Liver (tissue), 9 donors: ENCODE measurements around the gene IGF2BP2. TPM values are rescaled to one million over a fixed set of nuclear protein-coding genes. Genes with fewer than 3 reads are reported as not detected.

ENCODE experiments used
- DNase-seq: peaks from one replicate; pipeline ENCODE4 v3.0.0-alpha.2; 2017; ENCODE audit warnings: low spot score
- H3K27ac ChIP-seq, 2 donors: one replicate each; pipeline ENCODE4 v1.7.0; 2013; ENCODE audit warnings: inconsistent platforms in 2 of 2, low read length in 2 of 2, control low read depth in 1 of 2, low read depth in 1 of 2, mild to moderate bottlenecking in 1 of 2
- H3K27me3 ChIP-seq, 4 donors: one replicate each; pipeline versions ENCODE4 v1.6.1 to v1.7.0; 2013; ENCODE audit warnings: low read length in 3 of 4, inconsistent platforms in 1 of 4, mild to moderate bottlenecking in 1 of 4, moderate library complexity in 1 of 4; ENCODE audit not compliant: control insufficient read depth in 4 of 4, insufficient read depth in 4 of 4
- H3K36me3 ChIP-seq, 4 donors: one replicate each; pipeline versions ENCODE4 v1.6.1 to v1.7.0; 2013; ENCODE audit warnings: low read length in 3 of 4, mild to moderate bottlenecking in 3 of 4, low read depth in 1 of 4, moderate library complexity in 1 of 4; ENCODE audit not compliant: control insufficient read depth in 4 of 4, insufficient read depth in 3 of 4
- H3K4me1 ChIP-seq, 4 donors: one replicate each; pipeline versions ENCODE4 v1.6.1 to v1.7.0; 2013; ENCODE audit warnings: low read length in 3 of 4, mild to moderate bottlenecking in 3 of 4, moderate library complexity in 1 of 4; ENCODE audit not compliant: control insufficient read depth in 4 of 4, insufficient read depth in 4 of 4
- H3K4me3 ChIP-seq, 3 donors: one replicate each; pipeline versions ENCODE4 v1.6.1 to v1.7.0; 2013; ENCODE audit warnings: low read length in 3 of 3, control low read depth in 1 of 3, low read depth in 1 of 3, mild to moderate bottlenecking in 1 of 3
- H3K9ac ChIP-seq, 2 donors: one replicate each; pipeline ENCODE4 v1.7.0; 2013; ENCODE audit warnings: low read length in 2 of 2, mild to moderate bottlenecking in 2 of 2, moderate library complexity in 2 of 2, control low read depth in 1 of 2, low read depth in 1 of 2
- H3K9me3 ChIP-seq, 4 donors: one replicate each; pipeline versions ENCODE4 v1.6.1 to v1.7.0; 2013; ENCODE audit warnings: low read length in 3 of 4; ENCODE audit not compliant: control insufficient read depth in 4 of 4
- EGR1 ChIP-seq, 2 donors: IDR thresholded peaks; 2 replicates each; pipeline ENCODE4 v1.6.1; 2016 to 2018; ENCODE audit warnings: antibody characterized with exemption in 2 of 2, low read depth in 2 of 2
- FOXA1 ChIP-seq: IDR thresholded peaks from 2 replicates; pipeline ENCODE4 v1.6.1; 2016; ENCODE audit warnings: antibody characterized with exemption
- FOXA2 ChIP-seq: IDR thresholded peaks from 2 replicates; pipeline ENCODE4 v1.6.1; 2016; ENCODE audit warnings: antibody characterized with exemption
- GABPA ChIP-seq, 2 donors: IDR thresholded peaks in 1 of 2; conservative IDR thresholded peaks in 1 of 2; 2 replicates each; pipeline ENCODE4 v1.6.1; 2016; ENCODE audit warnings: antibody characterized with exemption in 2 of 2, mild to moderate bottlenecking in 1 of 2, moderate library complexity in 1 of 2
- HNF4A ChIP-seq, 2 donors: conservative IDR thresholded peaks; 2 replicates each; pipeline ENCODE4 v1.6.1; 2016; ENCODE audit warnings: antibody characterized with exemption in 2 of 2, mild to moderate bottlenecking in 2 of 2
- JUND ChIP-seq, 2 donors: IDR thresholded peaks; 2 replicates each; pipeline ENCODE4 v1.6.1; 2016; ENCODE audit warnings: antibody characterized with exemption in 2 of 2
- NR2F2 ChIP-seq: IDR thresholded peaks from 2 replicates; pipeline ENCODE4 v1.6.1; 2016; ENCODE audit warnings: antibody characterized with exemption
- RAD21 ChIP-seq, 2 donors: IDR thresholded peaks; 2 replicates each; pipeline ENCODE4 v1.6.1; 2016; ENCODE audit warnings: antibody characterized with exemption in 2 of 2, mild to moderate bottlenecking in 2 of 2
- RXRA ChIP-seq, 2 donors: IDR thresholded peaks; 2 replicates each; pipeline ENCODE4 v1.6.1; 2017 to 2018; ENCODE audit warnings: antibody characterized with exemption in 2 of 2, mild to moderate bottlenecking in 1 of 2
- SP1 ChIP-seq: IDR thresholded peaks from 2 replicates; pipeline ENCODE4 v1.6.1; 2018; ENCODE audit warnings: antibody characterized with exemption, mild to moderate bottlenecking
- TAF1 ChIP-seq: conservative IDR thresholded peaks from 2 replicates; pipeline ENCODE4 v1.6.1; 2016; ENCODE audit warnings: antibody characterized with exemption, mild to moderate bottlenecking
- WGBS: extraction: QIAGEN DNeasy Blood & Tissue Kit; methylation state at CpG from one replicate; pipeline ENCODE4 v1.1.7; 2013; 5-methylcytosine and 5-hydroxymethylcytosine counted together
- polyA plus RNA-seq, 2 donors: library from polyadenylated mRNA; stranded (reverse) in 1 of 2; unstranded in 1 of 2; fragments of 200-250 nt in 1 of 2; fragments of >200 nt in 1 of 2; fragmentation: Nextera tagmentation in 1 of 2; extraction: Ambion mirVana in 1 of 2; gene quantifications; one replicate each; pipeline versions ENCODE4 v1.2.1 to v1.2.3, GENCODE V29; 2013 to 2015
- total RNA-seq, 2 donors: library from RNA; depleted of rRNA; stranded (reverse); fragments of >200 nt; gene quantifications; one replicate each; pipeline ENCODE4 v1.2.3, GENCODE V29; 2014
- TF ChIP-seq, protein P1 (sequence below): IDR thresholded peaks from 2 replicates; pipeline ENCODE4 v1.6.1; 2016; ENCODE audit warnings: antibody characterized with exemption, mild to moderate bottlenecking
- TF ChIP-seq, protein P2 (sequence below): IDR thresholded peaks from 2 replicates; pipeline ENCODE4 v1.6.1; 2016; ENCODE audit warnings: antibody characterized with exemption
- TF ChIP-seq, protein P3 (sequence below): IDR thresholded peaks from 2 replicates; pipeline ENCODE4 v1.6.1; 2016; ENCODE audit warnings: antibody characterized with exemption
- TF ChIP-seq, protein P4 (sequence below): IDR thresholded peaks from 2 replicates; pipeline ENCODE4 v1.6.1; 2016; ENCODE audit warnings: antibody characterized with exemption
- donor health status: healthy.
- donor health status: healthy.
- donor health status: healthy.
- donor health status: healthy.
- donor health status: healthy.

The IGF2BP2 gene
- total and polyA plus RNA-seq, 4 donors: 0.67 to 35.0 (median 1.7) TPM

DNA sequence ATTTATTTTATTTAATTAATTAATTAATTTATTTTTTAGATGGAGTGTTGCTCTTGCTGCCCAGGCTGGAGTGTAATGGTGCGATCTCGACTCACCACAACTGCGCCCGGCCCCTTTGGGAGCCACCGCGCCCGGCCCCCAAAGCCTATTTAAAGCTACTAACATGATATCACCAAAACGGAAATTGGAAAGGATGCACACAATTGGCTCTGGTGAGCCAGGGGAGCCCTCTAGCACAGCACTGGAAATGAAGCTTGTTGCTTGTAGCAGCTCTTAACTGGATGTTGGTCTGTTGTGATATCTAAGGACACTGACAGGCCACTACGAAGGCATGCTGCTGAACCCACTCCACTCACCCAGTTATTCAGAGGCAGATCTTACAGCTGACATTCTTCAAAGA lies 104.5 kb downstream of the IGF2BP2 start:
- no peaks in the 10 kb centered on the region for H3K36me3 ChIP-seq
- WGBS: 85% methylated on average over 9 of the region's 9 CpGs
- H3K4me1 ChIP-seq: no peaks in the 10 kb centered on the region
- no peak for DNase-seq
- H3K27me3 ChIP-seq: no peaks in the 10 kb centered on the region
- H3K4me3 ChIP-seq: no peak overlapping the region
- no peak overlapping the region for H3K9ac ChIP-seq
- H3K9me3 ChIP-seq: peaks cover 0 to 2% (median under 1%) of the 10 kb centered on the region in 4 donors
- TF ChIP-seq, protein P1, sequence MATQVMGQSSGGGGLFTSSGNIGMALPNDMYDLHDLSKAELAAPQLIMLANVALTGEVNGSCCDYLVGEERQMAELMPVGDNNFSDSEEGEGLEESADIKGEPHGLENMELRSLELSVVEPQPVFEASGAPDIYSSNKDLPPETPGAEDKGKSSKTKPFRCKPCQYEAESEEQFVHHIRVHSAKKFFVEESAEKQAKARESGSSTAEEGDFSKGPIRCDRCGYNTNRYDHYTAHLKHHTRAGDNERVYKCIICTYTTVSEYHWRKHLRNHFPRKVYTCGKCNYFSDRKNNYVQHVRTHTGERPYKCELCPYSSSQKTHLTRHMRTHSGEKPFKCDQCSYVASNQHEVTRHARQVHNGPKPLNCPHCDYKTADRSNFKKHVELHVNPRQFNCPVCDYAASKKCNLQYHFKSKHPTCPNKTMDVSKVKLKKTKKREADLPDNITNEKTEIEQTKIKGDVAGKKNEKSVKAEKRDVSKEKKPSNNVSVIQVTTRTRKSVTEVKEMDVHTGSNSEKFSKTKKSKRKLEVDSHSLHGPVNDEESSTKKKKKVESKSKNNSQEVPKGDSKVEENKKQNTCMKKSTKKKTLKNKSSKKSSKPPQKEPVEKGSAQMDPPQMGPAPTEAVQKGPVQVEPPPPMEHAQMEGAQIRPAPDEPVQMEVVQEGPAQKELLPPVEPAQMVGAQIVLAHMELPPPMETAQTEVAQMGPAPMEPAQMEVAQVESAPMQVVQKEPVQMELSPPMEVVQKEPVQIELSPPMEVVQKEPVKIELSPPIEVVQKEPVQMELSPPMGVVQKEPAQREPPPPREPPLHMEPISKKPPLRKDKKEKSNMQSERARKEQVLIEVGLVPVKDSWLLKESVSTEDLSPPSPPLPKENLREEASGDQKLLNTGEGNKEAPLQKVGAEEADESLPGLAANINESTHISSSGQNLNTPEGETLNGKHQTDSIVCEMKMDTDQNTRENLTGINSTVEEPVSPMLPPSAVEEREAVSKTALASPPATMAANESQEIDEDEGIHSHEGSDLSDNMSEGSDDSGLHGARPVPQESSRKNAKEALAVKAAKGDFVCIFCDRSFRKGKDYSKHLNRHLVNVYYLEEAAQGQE: no peak
- TF ChIP-seq GABPA (IDR thresholded peaks at IDR 0.05 in 1 of 2, conservative IDR thresholded peaks at IDR 0.05 in 1 of 2) (no peak), NR2F2 (no peak), EGR1 (IDR thresholded peaks at IDR 0.05; ENCODE audit: low read depth in 2 of 2) (no peak), TAF1 (no peak), FOXA1 (no peak), JUND (IDR thresholded peaks at IDR 0.05) (no peak)
- TF ChIP-seq, protein P2, sequence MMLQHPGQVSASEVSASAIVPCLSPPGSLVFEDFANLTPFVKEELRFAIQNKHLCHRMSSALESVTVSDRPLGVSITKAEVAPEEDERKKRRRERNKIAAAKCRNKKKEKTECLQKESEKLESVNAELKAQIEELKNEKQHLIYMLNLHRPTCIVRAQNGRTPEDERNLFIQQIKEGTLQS: no peak
- no peak overlapping the region for H3K27ac ChIP-seq

DNA sequence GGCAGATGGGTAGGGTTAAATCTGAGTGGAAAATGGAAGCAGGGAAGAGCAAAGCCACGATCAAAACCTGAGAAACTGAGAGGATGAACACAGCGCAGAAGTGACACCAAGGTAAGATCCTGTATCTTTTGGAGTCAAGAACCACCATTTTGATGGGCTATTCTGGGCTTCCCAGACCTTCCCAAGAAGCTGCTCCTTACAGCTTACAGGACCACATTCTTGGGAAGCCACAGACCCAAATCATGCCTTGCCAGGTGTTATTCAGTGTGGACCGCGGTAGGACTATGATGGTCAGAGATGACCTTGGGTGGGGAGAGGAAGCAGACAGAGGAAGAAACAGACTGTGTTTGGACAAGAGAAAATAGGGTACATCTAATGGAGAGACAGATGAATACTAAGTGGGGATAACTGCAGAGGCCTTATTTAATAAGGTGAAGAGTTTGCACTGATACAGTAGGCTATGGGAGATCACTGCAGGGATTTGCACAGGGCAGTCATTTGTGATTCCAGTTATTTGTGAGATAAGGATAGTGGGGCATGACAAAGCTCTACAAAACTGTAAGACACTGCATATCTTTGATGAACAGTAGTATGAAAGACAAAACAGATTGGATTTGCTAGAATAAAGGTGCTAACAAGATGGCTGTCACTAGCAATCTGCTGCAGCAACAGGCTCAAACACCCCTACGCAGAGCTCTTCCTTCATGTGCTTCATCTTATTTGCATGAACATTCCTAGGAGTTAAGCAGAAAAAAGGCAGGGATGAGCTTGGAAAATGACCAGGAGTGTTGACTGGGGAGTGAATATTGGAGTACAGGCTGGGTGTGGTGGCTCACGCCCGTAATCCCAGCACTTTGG lies 105.9 kb downstream of the IGF2BP2 start:
- TF ChIP-seq FOXA2 (no peak), SP1 (no peak), NR2F2 (no peak), EGR1 (IDR thresholded peaks at IDR 0.05; ENCODE audit: low read depth in 2 of 2) (no peak), RAD21 (IDR thresholded peaks at IDR 0.05) (no peak), FOXA1 (no peak), HNF4A (conservative IDR thresholded peaks at IDR 0.05) (no peak), RXRA (IDR thresholded peaks at IDR 0.05) (no peak)
- TF ChIP-seq, protein P3, sequence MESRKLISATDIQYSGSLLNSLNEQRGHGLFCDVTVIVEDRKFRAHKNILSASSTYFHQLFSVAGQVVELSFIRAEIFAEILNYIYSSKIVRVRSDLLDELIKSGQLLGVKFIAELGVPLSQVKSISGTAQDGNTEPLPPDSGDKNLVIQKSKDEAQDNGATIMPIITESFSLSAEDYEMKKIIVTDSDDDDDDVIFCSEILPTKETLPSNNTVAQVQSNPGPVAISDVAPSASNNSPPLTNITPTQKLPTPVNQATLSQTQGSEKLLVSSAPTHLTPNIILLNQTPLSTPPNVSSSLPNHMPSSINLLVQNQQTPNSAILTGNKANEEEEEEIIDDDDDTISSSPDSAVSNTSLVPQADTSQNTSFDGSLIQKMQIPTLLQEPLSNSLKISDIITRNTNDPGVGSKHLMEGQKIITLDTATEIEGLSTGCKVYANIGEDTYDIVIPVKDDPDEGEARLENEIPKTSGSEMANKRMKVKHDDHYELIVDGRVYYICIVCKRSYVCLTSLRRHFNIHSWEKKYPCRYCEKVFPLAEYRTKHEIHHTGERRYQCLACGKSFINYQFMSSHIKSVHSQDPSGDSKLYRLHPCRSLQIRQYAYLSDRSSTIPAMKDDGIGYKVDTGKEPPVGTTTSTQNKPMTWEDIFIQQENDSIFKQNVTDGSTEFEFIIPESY: no peak
- TF ChIP-seq, protein P1: no peak
- TF ChIP-seq, protein P4, sequence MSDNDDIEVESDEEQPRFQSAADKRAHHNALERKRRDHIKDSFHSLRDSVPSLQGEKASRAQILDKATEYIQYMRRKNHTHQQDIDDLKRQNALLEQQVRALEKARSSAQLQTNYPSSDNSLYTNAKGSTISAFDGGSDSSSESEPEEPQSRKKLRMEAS: no peak

More for the DNA sequence above, 105.9 kb downstream of the IGF2BP2 start:
- Histone ChIP-seq H3K27me3 (no peaks in the 10 kb centered on the region), H3K4me1 (no peaks in the 10 kb centered on the region), H3K9me3 (no peaks in the 10 kb centered on the region), H3K27ac (no peak overlapping the region), H3K4me3 (no peak overlapping the region), H3K36me3 (no peaks in the 10 kb centered on the region), H3K9ac (no peak overlapping the region)
- WGBS: 94% methylated on average over 7 of the region's 7 CpGs
- no peak for DNase-seq
